Neutrophil (primary cell): Measurements from ENCODE around the gene OBP2B.

ENCODE experiments used
- H3K27ac ChIP-seq: fragments of 200-600 bp; sonication (generic); 2 replicates; pipeline ENCODE4 v1.5.1; 2016; ENCODE audit warnings: mild to moderate bottlenecking, moderate library complexity
- H3K27me3 ChIP-seq: fragments of 200-600 bp; sonication (generic); 2 replicates; pipeline ENCODE4 v1.6.0; 2016; ENCODE audit warnings: mild to moderate bottlenecking
- H3K36me3 ChIP-seq: fragments of 200-600 bp; sonication (generic); 2 replicates; pipeline ENCODE4 v1.5.1; 2017
- H3K4me1 ChIP-seq, 2 experiments: fragments of 200-600 bp in 1 of 2; sonication (generic) in 1 of 2; 1 replicate in 1 of 2; 2 replicates in 1 of 2; pipeline versions ENCODE4 v1.5.1 to v1.6.1; 2013 to 2016; ENCODE audit warnings: low read depth in 1 of 2, low read length in 1 of 2, mild to moderate bottlenecking in 1 of 2, moderate library complexity in 1 of 2; ENCODE audit not compliant: control insufficient read depth in 1 of 2, insufficient read depth in 1 of 2
- H3K4me3 ChIP-seq, 2 experiments: fragments of 200-600 bp in 1 of 2; sonication (generic) in 1 of 2; 1 replicate in 1 of 2; 2 replicates in 1 of 2; pipeline ENCODE4 v1.5.1; 2013 to 2016; ENCODE audit warnings: low read depth in 1 of 2, low read length in 1 of 2, mild to moderate bottlenecking in 1 of 2, moderate library complexity in 1 of 2
- H3K9me3 ChIP-seq: fragments of 200-600 bp; sonication (generic); 2 replicates; pipeline ENCODE4 v1.5.1; 2016
- TF ChIP-seq, protein P1 (sequence below): fragments of 200-600 bp; sonication (generic); IDR thresholded peaks from 2 replicates; pipeline ENCODE4 v1.5.1; 2016; ENCODE audit warnings: antibody characterized with exemption

OBP2B gene

DNA sequence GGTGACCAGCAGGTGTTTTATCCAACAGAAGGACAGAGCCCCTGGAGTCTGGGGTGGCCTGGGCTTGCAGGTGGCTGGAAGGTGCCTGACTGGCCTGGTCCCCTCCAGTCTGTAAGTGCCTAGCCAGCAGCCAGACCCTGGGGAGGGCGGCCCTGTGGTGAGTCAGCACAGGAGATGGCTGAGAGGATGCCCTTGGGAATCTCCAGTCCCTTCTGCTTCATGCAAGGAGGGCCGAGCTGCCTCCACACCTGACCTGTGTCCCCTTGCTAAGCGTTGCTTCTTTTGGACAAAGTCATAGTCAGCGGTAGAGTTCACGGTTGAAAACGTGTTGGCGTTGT is 20.2 kb downstream of the OBP2B start:
- no peaks in the 10 kb centered on the region for H3K9me3 ChIP-seq
- no peaks in the 10 kb centered on the region for H3K4me1 ChIP-seq
- no peak overlapping the region for H3K4me3 ChIP-seq
- H3K27ac ChIP-seq, result no peak overlapping the region
- H3K36me3 ChIP-seq, result no peaks in the 10 kb centered on the region
- H3K27me3 ChIP-seq, result peaks cover 40% of the 10 kb centered on the region
- TF ChIP-seq, protein P1, sequence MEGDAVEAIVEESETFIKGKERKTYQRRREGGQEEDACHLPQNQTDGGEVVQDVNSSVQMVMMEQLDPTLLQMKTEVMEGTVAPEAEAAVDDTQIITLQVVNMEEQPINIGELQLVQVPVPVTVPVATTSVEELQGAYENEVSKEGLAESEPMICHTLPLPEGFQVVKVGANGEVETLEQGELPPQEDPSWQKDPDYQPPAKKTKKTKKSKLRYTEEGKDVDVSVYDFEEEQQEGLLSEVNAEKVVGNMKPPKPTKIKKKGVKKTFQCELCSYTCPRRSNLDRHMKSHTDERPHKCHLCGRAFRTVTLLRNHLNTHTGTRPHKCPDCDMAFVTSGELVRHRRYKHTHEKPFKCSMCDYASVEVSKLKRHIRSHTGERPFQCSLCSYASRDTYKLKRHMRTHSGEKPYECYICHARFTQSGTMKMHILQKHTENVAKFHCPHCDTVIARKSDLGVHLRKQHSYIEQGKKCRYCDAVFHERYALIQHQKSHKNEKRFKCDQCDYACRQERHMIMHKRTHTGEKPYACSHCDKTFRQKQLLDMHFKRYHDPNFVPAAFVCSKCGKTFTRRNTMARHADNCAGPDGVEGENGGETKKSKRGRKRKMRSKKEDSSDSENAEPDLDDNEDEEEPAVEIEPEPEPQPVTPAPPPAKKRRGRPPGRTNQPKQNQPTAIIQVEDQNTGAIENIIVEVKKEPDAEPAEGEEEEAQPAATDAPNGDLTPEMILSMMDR, result no peak

DNA sequence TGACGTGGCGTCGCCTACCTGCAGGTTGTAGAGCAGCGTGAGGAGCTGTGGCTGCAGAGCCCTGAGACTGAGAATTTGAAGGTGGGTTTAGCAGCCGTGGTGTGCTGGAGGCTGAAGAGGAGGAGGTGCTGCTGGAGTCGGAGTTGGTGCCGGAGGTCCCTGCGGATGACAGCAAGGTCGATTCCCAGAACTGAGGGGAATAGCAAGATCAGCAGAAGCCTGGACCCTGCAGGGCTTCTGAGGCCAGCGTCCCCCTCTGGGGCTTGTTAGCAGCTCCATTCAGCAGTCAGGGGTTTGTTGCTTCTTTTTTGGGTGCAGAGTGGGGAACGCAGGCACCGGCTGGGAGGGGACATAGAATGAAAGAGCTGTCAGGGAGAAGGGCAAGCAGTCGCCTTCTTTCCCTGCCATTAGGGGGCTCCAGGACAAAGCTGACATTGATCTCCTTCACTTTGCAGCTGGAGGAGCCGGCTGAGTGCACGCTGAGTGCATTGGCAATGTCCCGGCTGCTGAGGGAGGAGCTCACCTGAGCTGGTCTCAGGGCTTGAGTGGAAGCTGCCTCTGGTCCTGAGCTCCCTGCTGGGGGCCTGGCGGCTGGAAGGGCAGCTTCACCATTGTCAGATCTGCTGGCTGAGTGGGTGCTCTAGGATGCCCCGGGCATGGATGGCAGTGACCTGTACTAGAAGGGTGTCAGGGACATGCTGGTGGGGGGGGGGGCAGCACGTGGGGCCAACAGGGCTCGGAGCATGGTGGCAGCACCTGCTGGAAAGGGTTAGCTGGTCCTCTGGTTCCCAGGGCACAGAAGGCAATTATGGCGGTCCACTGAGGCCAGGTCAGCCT is 20.8 kb downstream of the OBP2B start:
- Histone ChIP-seq H3K36me3 (no peaks in the 10 kb centered on the region), H3K4me1 (no peaks in the 10 kb centered on the region), H3K9me3 (no peaks in the 10 kb centered on the region), H3K4me3 (no peak overlapping the region), H3K27ac (no peak overlapping the region), H3K27me3 (peaks cover 42% of the 10 kb centered on the region)
- TF ChIP-seq, protein P1, result no peak

DNA sequence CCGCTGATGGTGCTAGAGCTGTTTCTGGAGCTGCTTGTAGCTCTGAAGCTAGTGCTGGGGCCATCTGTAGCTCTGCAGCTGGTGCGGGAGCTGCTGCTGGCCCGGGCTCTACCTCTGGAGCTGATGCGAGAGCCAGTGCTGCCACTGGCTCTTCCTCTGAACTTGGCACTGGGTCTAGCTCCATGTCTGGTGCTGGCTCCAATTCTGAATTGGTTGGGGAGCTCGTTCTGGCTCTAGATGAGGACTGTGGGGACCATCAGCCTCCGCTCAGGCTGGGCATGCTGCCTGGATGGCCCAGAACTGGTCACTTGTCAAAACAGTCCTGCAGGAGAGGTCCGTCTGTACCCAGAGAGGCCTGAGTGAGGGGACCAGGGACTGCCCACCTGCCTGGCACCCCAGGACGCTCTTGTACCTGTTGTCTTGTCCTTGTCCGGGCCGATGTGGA is 21.5 kb downstream of the OBP2B start:
- TF ChIP-seq, protein P1, result no peak
- H3K9me3 ChIP-seq, result no peaks in the 10 kb centered on the region
- no peak overlapping the region for H3K4me3 ChIP-seq

DNA sequence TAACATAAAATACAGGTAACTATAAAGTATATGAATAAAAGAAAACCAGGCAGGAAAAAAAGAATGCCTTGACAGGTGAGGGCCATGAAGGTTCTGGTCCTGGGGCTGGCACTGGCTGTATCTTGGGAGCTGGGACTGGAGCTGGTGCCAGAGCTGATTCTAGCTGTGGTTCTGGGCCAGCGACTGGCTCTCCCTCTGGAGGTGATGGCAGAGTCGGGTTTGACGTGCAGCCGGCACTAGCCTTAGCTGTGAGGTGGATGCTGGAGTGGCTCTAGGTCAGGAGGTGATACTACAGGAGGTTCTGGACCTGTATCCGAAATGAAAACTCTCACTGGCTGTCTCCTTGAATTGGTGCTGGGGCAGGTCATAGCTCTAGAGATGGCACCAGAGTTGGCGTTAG is 22.3 kb downstream of the OBP2B start:
- Histone ChIP-seq H3K9me3 (no peaks in the 10 kb centered on the region), H3K4me3 (no peak overlapping the region), H3K27ac (no peak overlapping the region), H3K27me3 (peaks cover 49% of the 10 kb centered on the region), H3K4me1 (no peaks in the 10 kb centered on the region), H3K36me3 (no peaks in the 10 kb centered on the region)
- TF ChIP-seq, protein P1, result no peak

More for the DNA sequence above, 21.5 kb downstream of the OBP2B start:
- Histone ChIP-seq H3K27me3 (peaks cover 44% of the 10 kb centered on the region), H3K4me1 (no peaks in the 10 kb centered on the region), H3K27ac (no peak overlapping the region), H3K36me3 (no peaks in the 10 kb centered on the region)

DNA sequence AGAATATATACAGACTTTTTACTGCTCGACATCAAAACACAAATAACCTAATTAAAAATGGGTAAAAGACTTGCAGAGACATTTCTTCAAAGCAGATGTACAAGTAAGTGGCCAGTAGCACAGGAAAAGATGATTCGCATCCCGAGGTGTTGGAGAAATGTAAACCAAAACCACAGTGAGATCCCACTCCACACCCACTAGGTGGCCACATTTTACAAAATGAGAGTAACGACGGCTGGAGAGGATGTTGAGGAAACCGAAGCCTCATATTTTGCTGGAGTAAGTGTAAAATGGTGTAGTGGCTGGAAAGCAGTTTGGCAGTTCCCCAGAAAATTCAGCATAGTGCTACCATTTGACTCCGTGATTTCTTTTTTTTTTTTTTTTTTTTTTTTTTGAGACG is 24.1 kb downstream of the OBP2B start:
- no peak overlapping the region for H3K27ac ChIP-seq
- no peak overlapping the region for H3K4me3 ChIP-seq

More for the DNA sequence above, 24.1 kb downstream of the OBP2B start:
- TF ChIP-seq, protein P1, result no peak
- Histone ChIP-seq H3K9me3 (no peaks in the 10 kb centered on the region), H3K27me3 (peaks cover 49% of the 10 kb centered on the region), H3K36me3 (no peaks in the 10 kb centered on the region), H3K4me1 (no peaks in the 10 kb centered on the region)
